IPS-11a (cell line): ENCODE measurements around the gene KAT8.
A peak's percentile ranks its signal among the peaks of the same experiment; 100 is the strongest.

Experiments used
- H3K4me3 ChIP-seq: one replicate; pipeline ENCODE4 v1.5.1; 2013; ENCODE audit warnings: low read depth, low read length, control low read depth

The KAT8 gene

DNA sequence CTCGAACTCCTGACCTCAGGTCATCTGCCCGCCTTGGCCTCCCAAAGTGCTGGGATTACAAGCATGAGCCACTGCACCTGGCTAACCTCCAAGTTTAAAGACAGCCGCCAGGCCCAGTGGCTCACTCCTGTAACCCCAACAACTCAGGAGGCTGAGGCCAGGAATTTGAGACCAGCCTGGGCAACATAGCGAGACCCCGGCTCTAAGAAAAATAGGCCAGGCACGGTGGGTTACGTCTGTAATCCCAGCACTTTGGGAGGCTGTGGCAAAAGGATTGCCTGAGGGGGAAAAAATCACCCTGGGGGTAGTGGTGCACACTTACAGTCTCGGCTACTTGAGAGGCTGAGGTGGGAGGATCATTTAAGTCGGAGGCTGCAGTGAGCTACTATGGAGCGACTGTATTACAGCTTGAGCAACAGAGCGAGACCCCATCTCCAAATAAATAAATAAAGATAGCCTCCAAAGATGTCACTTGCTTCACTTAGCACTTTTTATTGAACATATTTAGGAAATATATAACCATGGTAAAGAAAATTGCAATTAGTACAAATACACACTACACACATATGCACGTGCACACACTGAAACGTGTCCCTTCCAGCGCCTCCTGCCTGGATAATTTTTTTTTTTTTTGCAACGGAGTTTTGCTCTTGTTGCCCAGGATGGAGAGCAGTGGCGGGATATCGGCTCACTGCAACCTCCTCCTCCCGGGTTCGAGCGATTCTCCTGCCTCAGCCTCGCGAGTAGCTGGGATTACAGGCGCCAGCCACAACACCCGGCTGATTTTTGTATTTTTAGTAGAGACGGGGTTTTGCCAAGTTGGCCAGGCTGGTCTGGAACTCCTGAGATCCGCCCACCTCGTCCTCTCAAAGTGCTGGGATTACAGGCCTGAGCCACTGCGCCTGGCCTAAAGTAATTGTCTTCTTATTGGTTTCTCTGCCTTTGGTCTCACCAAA, 10.7 kb upstream of the KAT8 start:
- no peak overlapping the region for H3K4me3 ChIP-seq

DNA sequence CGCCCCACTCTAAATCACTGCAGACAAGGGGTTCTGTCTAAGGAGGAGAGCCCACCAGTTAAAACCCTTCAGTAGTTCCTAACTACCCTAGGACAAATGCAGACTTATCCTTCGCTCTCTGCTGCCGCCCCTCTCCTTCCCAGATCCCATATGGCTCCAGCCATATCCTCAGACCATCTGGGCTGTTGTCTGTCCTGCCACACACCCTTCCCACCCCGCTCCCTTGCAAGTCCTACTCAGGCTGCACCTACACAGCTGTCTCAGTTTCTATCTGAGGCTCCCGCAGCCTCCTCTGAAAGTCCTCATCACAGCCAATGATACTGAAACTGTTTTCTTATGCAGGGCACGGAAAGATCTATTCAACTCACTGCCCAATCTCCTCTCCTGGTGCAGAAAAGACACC, 10.0 kb upstream of the KAT8 start:
- H3K4me3 ChIP-seq = no peak overlapping the region

- H3K4me3 ChIP-seq = peak within 1 kb of the TSS; percentile 78
Measured at GRCh38 chr16:31108035-31108793, 9.2 kb upstream of the KAT8 start, which contains the start of gene BCKDK. Gene BCKDK, plus strand, starts transcription at chr16:31108386. Its CDS starts 838 bp downstream, at chr16:31109224.

GRCh38 chr16:31108794-31109558, 8.5 kb upstream of the KAT8 start:
- H3K4me3 ChIP-seq = peak overlapping the region; percentile 78

DNA sequence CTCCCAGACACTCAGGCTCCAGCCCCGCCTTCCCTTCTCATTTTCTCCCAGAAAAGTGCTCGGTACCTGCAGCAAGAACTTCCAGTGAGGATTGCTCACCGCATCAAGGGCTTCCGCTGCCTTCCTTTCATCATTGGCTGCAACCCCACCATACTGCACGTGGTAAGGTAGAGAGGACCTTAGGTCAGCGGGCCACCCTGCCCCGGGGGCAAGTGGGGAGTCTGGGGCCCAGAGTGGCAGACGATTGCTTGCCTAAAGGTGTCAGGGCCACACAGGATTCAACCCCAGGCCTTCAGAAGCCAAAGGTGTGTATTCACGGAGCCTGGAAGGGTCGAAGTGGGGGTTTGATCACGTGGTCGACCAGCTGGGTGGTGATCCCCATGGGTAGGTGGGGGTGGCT, 7.8 kb upstream of the KAT8 start:
- H3K4me3 ChIP-seq = no peak overlapping the region

DNA sequence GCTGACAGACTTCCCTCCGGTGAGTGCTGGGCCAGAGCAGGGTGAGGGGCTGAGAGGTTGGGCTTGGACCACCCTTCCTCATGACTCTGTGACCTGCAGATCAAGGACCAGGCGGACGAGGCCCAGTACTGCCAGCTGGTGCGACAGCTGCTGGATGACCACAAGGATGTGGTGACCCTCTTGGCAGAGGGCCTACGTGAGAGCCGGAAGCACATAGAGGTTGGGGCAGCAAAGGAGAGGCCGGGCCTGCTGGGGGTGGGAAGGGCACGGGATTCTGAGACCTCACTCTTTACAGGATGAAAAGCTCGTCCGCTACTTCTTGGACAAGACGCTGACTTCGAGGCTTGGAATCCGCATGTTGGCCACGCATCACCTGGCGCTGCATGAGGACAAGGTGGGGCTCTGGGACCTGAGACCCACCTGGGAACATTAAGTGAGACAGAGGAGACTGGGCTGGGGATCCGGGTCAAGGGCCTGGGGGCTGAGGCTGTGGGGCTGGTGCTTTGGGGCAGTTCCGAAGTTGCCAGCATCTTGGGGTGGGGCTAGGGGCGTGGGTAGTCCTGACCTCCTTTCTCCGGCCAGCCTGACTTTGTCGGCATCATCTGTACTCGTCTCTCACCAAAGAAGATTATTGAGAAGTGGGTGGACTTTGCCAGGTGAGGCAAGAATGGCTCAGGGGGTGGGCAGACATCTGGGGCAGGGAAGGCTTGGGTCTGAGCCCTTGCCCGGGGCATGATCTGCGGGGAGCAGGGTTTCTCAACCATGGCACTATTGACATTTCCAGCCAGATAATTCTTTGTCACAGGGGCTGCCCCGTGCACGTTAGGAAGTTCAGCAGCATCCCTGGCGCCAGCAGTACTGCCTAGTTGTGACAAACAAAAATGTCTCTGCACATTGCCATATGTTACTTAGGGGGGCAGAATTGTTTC, 7.1 kb upstream of the KAT8 start:
- no peak overlapping the region for H3K4me3 ChIP-seq

GRCh38 chr16:31111881-31112466, 5.5 kb upstream of the KAT8 start:
- H3K4me3 ChIP-seq = no peak overlapping the region

DNA sequence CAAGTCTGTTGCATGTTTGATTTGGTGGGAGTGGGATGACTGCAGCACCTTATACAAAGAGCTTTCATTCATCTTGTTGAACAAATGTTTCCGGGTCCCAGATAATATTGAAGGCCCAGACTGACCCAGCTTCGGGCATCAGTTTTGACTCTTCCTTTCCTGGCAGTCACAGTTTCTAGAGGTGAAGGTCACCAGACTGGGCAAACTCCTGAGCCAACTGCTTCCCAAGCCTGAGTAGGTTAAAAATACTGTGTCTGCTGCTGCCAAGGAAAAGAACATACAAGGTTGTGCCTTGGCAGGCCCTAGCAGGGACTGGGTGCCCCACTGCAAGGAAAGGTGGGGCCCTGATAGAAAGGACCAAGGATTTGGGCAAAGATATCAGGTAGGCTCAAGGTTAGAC, 4.8 kb upstream of the KAT8 start:
- H3K4me3 ChIP-seq = no peak overlapping the region

DNA sequence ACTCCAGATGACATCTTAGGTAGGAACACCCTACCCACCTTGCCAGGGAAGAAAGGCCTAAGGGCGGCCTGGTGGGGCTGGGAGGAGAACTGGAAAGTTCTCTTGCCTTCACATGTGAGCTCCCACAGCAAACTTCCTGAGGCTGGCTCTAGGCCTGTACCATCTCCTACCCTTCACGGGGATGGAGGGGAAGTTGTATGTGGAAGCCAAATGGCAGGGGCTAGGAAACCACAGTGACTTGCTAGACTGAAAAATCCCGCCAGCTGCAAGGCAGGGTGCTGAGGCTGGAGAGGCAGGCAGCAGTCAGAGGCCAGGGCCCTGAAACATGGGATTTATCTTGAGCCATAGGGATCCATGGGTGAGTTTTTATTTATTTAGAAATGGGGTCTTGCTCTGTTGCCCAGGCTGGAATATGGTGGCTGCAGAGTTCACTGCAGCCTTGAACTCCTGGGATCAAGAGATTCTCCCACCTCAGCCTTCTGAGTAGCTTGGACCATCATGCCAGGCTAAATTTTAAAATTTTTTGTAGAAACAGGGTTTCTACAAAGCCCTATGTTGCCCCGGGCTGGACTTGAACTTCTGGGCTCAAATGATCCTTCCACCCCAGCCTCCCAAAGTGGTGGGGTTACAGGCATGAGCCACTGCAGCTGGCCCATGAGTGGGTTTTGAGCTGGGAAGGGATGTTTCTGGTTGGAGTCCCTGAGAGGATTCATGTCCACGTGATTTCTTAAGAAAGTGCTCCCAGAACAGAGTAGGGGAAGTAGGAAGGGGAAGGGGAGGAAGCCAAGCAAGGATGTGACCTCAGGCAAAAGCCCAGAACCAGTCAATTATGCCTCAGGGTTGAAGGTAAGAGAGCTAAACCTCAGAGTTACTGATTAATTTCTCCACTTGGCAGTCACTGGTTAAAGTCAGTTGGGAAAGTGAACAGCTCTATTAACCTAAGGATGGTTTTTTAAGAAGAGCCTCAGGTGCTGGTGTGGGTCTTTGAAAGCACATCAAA, 4.0 kb upstream of the KAT8 start:
- H3K4me3 ChIP-seq = no peak overlapping the region

- H3K4me3 ChIP-seq = no peak overlapping the region
Measured at GRCh38 chr16:31114468-31114867, 3.0 kb upstream of the KAT8 start.

DNA sequence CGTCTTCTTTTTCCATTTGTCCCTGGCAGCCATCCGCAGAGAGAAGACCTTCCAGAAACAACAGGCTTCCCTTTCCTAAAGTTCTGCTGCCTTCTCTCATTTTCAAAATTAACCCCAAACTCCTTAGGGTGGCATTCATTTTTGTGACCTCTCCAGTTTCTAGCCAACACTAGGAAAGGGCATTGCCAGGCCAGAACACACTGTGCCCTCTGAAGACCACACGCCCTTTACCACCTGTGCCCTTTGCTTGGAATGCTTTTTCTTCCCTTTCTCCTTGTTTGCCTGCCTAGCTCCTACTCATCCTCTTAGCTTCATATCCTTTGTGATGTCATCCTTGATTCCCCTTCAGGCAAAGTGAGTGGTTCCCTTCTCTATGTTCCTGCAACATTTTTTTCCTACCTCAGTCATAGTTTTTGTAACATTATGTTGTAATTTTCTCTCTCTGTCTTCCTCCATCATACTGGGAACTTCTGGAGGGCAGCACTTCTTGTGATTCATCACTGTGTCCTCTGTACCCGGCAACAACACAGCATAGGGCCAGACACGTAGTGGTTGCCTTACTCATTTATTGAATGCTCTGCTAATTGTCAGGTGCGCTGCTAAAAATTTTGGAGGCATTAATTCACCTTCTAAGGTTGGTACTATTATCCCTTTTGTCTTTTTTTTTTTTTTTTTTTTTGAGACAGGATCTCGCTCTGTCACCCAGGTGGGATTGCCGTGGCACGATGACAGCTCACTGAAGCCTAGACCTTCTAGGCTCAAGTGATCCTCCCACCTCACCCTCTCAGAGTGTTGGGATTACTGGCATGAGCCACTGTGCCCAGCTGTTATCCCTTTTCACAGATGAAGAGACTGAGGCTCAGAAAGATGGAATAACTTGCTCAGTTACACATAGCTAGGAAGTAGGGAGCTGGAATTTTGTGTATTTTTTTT, 1.0 kb downstream of the KAT8 start:
- H3K4me3 ChIP-seq = peak overlapping the region; percentile 52

- no peak overlapping the region for H3K4me3 ChIP-seq
Measured at GRCh38 chr16:31120129-31120528, 2.7 kb downstream of the KAT8 start.

- no peak overlapping the region for H3K4me3 ChIP-seq
Measured at GRCh38 chr16:31125844-31126243, 8.4 kb downstream of the KAT8 start.

- no peak overlapping the region for H3K4me3 ChIP-seq
Measured at GRCh38 chr16:31127182-31127581, 9.7 kb downstream of the KAT8 start.

DNA sequence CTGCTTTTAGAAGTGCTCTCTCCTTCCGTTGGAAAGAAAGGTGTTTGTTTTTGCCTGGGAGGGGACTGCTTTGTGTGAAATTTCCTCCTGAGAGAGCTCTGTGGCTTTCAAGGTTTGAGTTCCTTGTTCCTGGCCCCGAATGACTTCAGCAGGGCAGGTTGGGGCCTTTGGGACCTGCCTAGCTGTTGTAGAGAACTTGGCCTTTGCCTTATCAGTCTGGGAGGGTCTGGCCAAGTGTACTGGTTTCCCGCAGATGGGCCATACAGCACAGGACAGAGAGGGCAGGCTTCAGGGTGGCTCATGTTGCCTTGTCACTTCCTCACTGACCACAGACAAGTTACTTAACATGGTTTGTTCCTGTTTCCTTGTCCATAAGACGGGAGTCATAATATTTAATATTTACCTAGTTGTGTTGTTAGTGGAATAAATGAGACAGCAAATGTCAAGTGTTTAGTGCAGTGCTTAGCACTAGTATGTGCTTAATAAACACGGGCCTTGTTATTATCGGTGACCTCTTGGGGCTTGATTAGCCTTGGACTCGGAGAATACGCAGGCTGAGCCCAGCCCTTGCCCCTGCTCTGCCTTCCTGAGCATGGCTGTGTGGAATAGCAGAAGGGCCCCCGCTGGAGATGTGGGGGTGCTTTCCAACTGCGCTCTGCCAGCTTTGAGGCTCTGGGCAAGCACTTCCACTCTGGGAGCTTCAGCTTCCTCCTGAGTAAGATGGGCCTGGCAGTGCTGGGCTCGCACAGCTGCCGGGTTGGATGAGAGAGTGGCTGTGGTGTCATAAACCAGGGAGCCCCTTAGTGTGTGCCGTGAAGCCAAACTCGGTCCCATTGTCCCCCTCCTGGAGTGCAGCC, 11.5 kb downstream of the KAT8 start:
- H3K4me3 ChIP-seq = no peak overlapping the region

DNA sequence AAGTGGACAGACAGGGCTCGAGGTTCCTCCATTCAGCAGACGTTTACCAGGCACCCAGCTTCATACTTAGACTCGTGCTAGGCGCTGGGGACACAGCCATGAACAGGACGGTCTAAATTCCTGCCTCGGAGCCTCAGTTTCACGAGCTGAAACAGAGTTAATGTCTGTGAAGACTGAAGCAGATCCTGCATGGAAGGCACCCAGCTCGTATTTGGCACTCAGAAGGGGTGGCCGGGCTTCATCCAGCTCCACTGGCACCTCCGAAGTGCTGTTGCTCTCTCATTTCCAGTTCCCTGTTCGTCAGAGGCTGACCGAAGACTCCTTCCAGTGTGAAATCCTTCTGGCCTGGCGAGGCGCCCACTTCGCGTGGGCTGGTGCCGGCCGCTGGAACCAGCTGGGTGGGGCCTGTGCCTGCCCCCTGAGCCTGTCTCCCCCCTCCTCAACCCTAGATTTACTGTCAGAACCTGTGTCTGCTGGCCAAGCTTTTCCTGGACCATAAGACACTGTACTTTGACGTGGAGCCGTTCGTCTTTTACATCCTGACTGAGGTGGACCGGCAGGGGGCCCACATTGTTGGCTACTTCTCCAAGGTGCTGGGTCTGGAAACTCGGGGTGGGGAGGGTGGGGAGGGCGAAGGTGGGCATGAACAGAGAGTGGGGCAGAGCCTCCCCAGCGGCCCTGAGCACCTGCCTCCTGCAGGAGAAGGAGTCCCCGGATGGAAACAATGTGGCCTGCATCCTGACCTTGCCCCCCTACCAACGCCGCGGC, 12.3 kb downstream of the KAT8 start:
- no peak overlapping the region for H3K4me3 ChIP-seq
